HEK293 (cell line): Measurements from ENCODE around the gene ELMO1.

Source experiments
- CTCF ChIA-PET: fragments of 350-600 bp; formaldehyde crosslinking; extraction: SDS; loops from one replicate; lab custom pipeline; 2021; ENCODE audit warnings: antibody characterized with exemption; lab: Yijun Ruan, JAX
- POLR2A ChIA-PET: fragments of 300-600 bp; formaldehyde crosslinking; extraction: SDS; loops from one replicate; lab custom pipeline; 2020; ENCODE audit warnings: antibody characterized with exemption, inconsistent platforms; lab: Yijun Ruan, JAX
- H3K27ac ChIP-seq: fragments of 200-500 bp; sonication (Bioruptor generic); 2 replicates; pipeline ENCODE4 v1.5.1; 2014; ENCODE audit warnings: low read depth, low read length, control low read depth, inconsistent platforms; ENCODE audit errors: extremely low read depth
- H3K36me3 ChIP-seq, 2 experiments: fragments of 200-500 bp in 1 of 2; sonication (Bioruptor generic) in 1 of 2; 1 replicate in 1 of 2; 2 replicates in 1 of 2; pipeline ENCODE4 v1.5.1; 2014 to 2017; ENCODE audit warnings: inconsistent platforms in 2 of 2, low read length in 2 of 2; ENCODE audit not compliant: control insufficient read depth in 2 of 2, insufficient read depth in 1 of 2
- H3K4me1 ChIP-seq: fragments of 200-500 bp; sonication (Bioruptor generic); 2 replicates; pipeline ENCODE4 v1.5.1; 2014; ENCODE audit warnings: mild to moderate bottlenecking, low read length, inconsistent platforms; ENCODE audit not compliant: control insufficient read depth, insufficient read depth
- H3K4me3 ChIP-seq: 2 replicates; pipeline ENCODE4 v1.5.1; 2011; ENCODE audit warnings: low read depth, mild to moderate bottlenecking, control low read depth, low read length, moderate library complexity
- H3K9me3 ChIP-seq: fragments of 200-500 bp; sonication (Bioruptor generic); 2 replicates; pipeline ENCODE4 v1.5.1; 2014; ENCODE audit warnings: low read depth, low read length, inconsistent platforms; ENCODE audit not compliant: control insufficient read depth, insufficient read depth
- FEZF1 ChIP-seq: fragments of 450-650 bp; formaldehyde crosslinking; IDR thresholded peaks from 2 replicates; pipeline ENCODE4 v1.5.1; 2016; ENCODE audit warnings: missing biosample characterization, missing genetic modification characterization
- GFI1B ChIP-seq: fragments of 450-650 bp; formaldehyde crosslinking; IDR thresholded peaks from 2 replicates; pipeline ENCODE4 v1.5.1; 2016; ENCODE audit warnings: missing biosample characterization, missing genetic modification characterization
- HOXC10 ChIP-seq: sonication (generic); formaldehyde crosslinking; IDR thresholded peaks from 2 replicates; pipeline ENCODE4 v1.8.1; 2023; ENCODE audit warnings: mild to moderate bottlenecking, missing genetic modification reagents
- INSM2 ChIP-seq: fragments of 450-650 bp; formaldehyde crosslinking; IDR thresholded peaks from 2 replicates; pipeline ENCODE4 v1.5.1; 2016; ENCODE audit warnings: missing biosample characterization, missing genetic modification characterization
- OSR2 ChIP-seq: fragments of 450-650 bp; formaldehyde crosslinking; IDR thresholded peaks from 2 replicates; pipeline ENCODE4 v1.5.1; 2016; ENCODE audit warnings: missing biosample characterization, missing genetic modification characterization
- PRDM1 ChIP-seq: fragments of 450-650 bp; formaldehyde crosslinking; IDR thresholded peaks from 2 replicates; pipeline ENCODE4; 2016; ENCODE audit warnings: missing biosample characterization, missing genetic modification characterization
- REPIN1 ChIP-seq: fragments of 450-650 bp; formaldehyde crosslinking; IDR thresholded peaks from 2 replicates; pipeline ENCODE4 v1.5.1; 2017; ENCODE audit warnings: missing biosample characterization, missing genetic modification characterization, low read depth
- SCRT2 ChIP-seq: fragments of 450-650 bp; formaldehyde crosslinking; IDR thresholded peaks from 2 replicates; pipeline ENCODE4 v1.5.1; 2016; ENCODE audit warnings: missing biosample characterization, missing genetic modification characterization
- SP7 ChIP-seq: fragments of 450-650 bp; formaldehyde crosslinking; IDR thresholded peaks from 2 replicates; pipeline ENCODE4 v1.5.1; 2016; ENCODE audit warnings: missing biosample characterization, missing genetic modification characterization
- TRIM28 ChIP-seq: IDR thresholded peaks from 2 replicates; pipeline ENCODE4 v1.6.1; 2011; ENCODE audit warnings: low read length, control low read depth, borderline replicate concordance
- WT1 ChIP-seq: fragments of 450-650 bp; formaldehyde crosslinking; IDR thresholded peaks from 2 replicates; pipeline ENCODE4 v1.5.1; 2016; ENCODE audit warnings: missing biosample characterization, missing genetic modification characterization
- ZBTB48 ChIP-seq: fragments of 450-650 bp; formaldehyde crosslinking; IDR thresholded peaks from 2 replicates; pipeline ENCODE4 v1.5.1; 2016; ENCODE audit warnings: missing biosample characterization, missing genetic modification characterization
- ZBTB49 ChIP-seq: fragments of 450-650 bp; formaldehyde crosslinking; IDR thresholded peaks from 2 replicates; pipeline ENCODE4 v1.5.1; 2016; ENCODE audit warnings: missing biosample characterization, missing genetic modification characterization, low read depth
- ZBTB6 ChIP-seq: fragments of 450-650 bp; formaldehyde crosslinking; IDR thresholded peaks from 2 replicates; pipeline ENCODE4 v1.5.1; 2017; ENCODE audit warnings: missing biosample characterization, missing genetic modification characterization
- ZNF112 ChIP-seq: fragments of 450-650 bp; formaldehyde crosslinking; IDR thresholded peaks from 2 replicates; pipeline ENCODE4 v1.5.0; 2017; ENCODE audit warnings: missing biosample characterization, missing genetic modification characterization
- ZNF155 ChIP-seq: fragments of 450-650 bp; formaldehyde crosslinking; IDR thresholded peaks from 2 replicates; pipeline ENCODE4 v1.5.1; 2016; ENCODE audit warnings: missing biosample characterization, missing genetic modification characterization
- ZNF211 ChIP-seq: fragments of 450-650 bp; formaldehyde crosslinking; IDR thresholded peaks from 2 replicates; pipeline ENCODE4 v1.5.1; 2016; ENCODE audit warnings: low read depth, missing biosample characterization, missing genetic modification characterization
- ZNF24 ChIP-seq: fragments of 450-650 bp; formaldehyde crosslinking; IDR thresholded peaks from 2 replicates; pipeline ENCODE4 v1.5.1; 2016; ENCODE audit warnings: missing biosample characterization, missing genetic modification characterization
- ZNF280D ChIP-seq: fragments of 450-650 bp; formaldehyde crosslinking; IDR thresholded peaks from 2 replicates; pipeline ENCODE4 v1.5.1; 2016; ENCODE audit warnings: missing biosample characterization, missing genetic modification characterization
- ZNF341 ChIP-seq: fragments of 450-650 bp; formaldehyde crosslinking; IDR thresholded peaks from 2 replicates; pipeline ENCODE4; 2016; ENCODE audit warnings: low read depth, missing biosample characterization, missing genetic modification characterization
- ZNF350 ChIP-seq: fragments of 450-650 bp; formaldehyde crosslinking; IDR thresholded peaks from 2 replicates; pipeline ENCODE4 v1.5.0; 2017; ENCODE audit warnings: missing biosample characterization, mild to moderate bottlenecking, missing genetic modification characterization
- ZNF394 ChIP-seq: fragments of 450-650 bp; formaldehyde crosslinking; IDR thresholded peaks from 2 replicates; pipeline ENCODE4 v1.5.1; 2016; ENCODE audit warnings: missing biosample characterization, missing genetic modification characterization, mild to moderate bottlenecking, moderate library complexity, borderline replicate concordance
- ZNF404 ChIP-seq: fragments of 450-650 bp; formaldehyde crosslinking; IDR thresholded peaks from 2 replicates; pipeline ENCODE4 v1.5.1; 2017; ENCODE audit warnings: missing biosample characterization, missing genetic modification characterization
- ZNF776 ChIP-seq: fragments of 450-650 bp; formaldehyde crosslinking; IDR thresholded peaks from 2 replicates; pipeline ENCODE4 v1.5.0; 2017; ENCODE audit warnings: missing biosample characterization, missing genetic modification characterization, borderline replicate concordance
- ZXDB ChIP-seq: fragments of 450-650 bp; formaldehyde crosslinking; IDR thresholded peaks from 2 replicates; pipeline ENCODE4 v1.5.1; 2016; ENCODE audit warnings: missing biosample characterization, missing genetic modification characterization

The ELMO1 gene

DNA sequence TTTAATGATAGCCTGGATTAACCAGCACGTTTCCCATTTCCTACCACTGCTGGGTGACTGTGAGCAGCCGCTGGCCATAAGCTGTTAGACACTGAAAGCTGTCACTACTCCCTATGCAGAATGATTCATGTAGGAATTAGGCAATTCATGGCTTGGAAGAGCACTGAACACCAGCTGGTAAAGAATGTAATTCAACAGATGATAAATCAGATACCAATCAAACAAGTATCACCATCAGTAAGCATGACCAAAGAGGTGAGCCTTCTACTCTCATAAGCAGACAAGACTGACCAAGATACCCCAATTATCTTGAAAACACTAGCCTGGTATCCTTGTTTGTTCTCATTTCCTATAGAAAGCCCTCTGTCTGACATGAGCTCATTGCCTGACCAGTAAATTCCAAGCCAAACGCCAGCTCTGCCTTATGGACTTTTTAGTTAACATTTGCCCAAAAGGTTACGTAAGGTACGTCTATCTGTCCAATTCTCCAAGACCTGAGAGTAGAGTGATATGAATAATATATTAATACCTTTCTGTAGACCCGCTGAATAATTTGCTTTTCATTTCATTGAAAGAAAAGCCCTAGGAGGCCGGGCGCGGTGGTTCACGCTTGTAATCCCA lies 127.7 kb downstream of the ELMO1 start:
- ChIA-PET CTCF (no interaction called here), POLR2A (interaction anchor here (0.7 kb wide), 1 partner anchor 477 kb away, joined by 4 read pairs; no protein-coding TSS in a partner anchor)
- TF ChIP-seq INSM2 (tag by site-specific recombination) (no peak), ZBTB48 (tag by site-specific recombination) (no peak), ZNF155 (tag by site-specific recombination) (no peak), ZNF350 (tag by site-specific recombination) (no peak), ZNF341 (no peak), ZBTB6 (tag by site-specific recombination) (no peak), ZNF776 (tag by site-specific recombination) (no peak), WT1 (tag by site-specific recombination) (peak; percentile 40; the same call in 1 of the 2 replicates), SCRT2 (tag by site-specific recombination) (peak; percentile 29; the same call in 1 of the 2 replicates), ZNF24 (tag by site-specific recombination) (no peak), ZNF211 (tag by site-specific recombination) (no peak), ZBTB49 (tag by site-specific recombination) (no peak), ZNF404 (tag by site-specific recombination) (no peak), GFI1B (tag by site-specific recombination) (no peak), ZNF394 (no peak), ZXDB (tag by site-specific recombination) (no peak)
- H3K4me1 ChIP-seq = peaks cover 6% of the 10 kb centered on the region; the same call in 1 of the 2 replicates
- H3K27ac ChIP-seq = no peak overlapping the region
- no peaks in the 10 kb centered on the region for H3K36me3 ChIP-seq
- no peak overlapping the region for H3K4me3 ChIP-seq
- no peaks in the 10 kb centered on the region for H3K9me3 ChIP-seq

GRCh38 chr7:37320140-37320847 lies 128.4 kb downstream of the ELMO1 start:
- H3K4me3 ChIP-seq = no peak overlapping the region
- H3K4me1 ChIP-seq = peaks cover 6% of the 10 kb centered on the region; the same call in 1 of the 2 replicates
- no peaks in the 10 kb centered on the region for H3K36me3 ChIP-seq
- ChIA-PET CTCF (interaction anchor here (0.7 kb wide), 1 partner anchor 1474 kb away, joined by 4 read pairs; no protein-coding TSS in a partner anchor), POLR2A (no interaction called here)
- H3K27ac ChIP-seq = no peak overlapping the region
- no peaks in the 10 kb centered on the region for H3K9me3 ChIP-seq
- TF ChIP-seq FEZF1 (tag by site-specific recombination) = no peak
- TF ChIP-seq OSR2 = 0 out of 2 replicates have a peak, but pooled peaks have one; percentile 12
- no peak for TF ChIP-seq HOXC10 (CRISPR knock-in tag)
- peak; percentile 28; the same call in 1 of the 2 replicates for TF ChIP-seq GFI1B (tag by site-specific recombination)
- TF ChIP-seq ZNF112 (tag by site-specific recombination) = peak; percentile 39; the same call in 1 of the 2 replicates
- TF ChIP-seq SP7 (tag by site-specific recombination) = peak; percentile 13; the same call in 1 of the 2 replicates
- TF ChIP-seq TRIM28 = no peak
- TF ChIP-seq ZNF280D (tag by site-specific recombination) = no peak
- no peak for TF ChIP-seq REPIN1 (tag by site-specific recombination)
- 0 out of 2 replicates have a peak, but pooled peaks have one; percentile 18 for TF ChIP-seq PRDM1
- 0 out of 2 replicates have a peak, but pooled peaks have one; percentile 19 for TF ChIP-seq WT1 (tag by site-specific recombination)
